ENCODE results near the gene IMPDH1.

IMPDH1 gene

DNA sequence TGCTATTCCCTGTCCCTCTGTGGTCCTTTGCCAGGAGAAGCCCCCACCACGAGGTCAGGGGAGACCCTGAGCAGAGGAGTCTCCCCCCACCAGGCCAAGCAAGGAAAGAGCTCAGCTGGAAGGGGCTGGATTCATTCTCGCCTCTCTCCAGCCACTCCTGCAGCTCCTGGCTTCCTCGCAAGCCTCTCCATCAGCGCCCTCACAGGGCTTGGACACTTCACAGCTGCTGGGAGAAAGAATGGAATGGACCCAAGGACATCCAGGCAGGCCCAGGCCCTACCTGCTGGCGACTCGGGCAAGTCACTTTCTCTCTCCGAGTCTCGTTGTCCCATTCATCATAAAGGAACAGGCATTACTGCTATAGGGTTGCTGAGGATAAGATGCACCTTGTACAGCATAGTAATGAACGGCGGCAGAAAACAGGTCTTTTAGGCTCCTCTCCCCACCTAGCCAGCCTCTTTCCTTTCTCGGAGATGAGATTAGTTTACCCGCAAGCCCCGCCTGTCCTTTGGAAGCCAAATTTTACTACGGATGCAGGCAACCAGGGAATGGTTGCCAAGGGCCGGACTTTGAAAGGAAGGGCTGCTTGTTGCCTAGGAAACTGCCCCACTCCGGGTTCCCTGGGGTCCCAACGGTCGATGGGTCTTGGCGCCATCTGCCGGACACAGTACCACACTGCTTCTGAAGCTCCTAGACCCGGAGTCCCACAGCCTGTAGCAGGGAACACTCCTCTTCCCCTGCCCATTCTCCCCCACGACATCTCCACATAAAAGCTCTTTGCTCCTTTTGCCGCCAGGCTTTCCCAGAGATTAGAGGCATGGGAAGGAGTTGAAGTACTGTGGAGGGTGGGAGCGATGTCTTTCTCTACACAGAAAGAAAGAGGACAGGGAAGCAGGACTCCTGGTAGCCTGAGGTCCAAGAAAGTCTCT lies 22.3 kb downstream of the IMPDH1 start:
- TF ChIP-seq, protein P1, sequence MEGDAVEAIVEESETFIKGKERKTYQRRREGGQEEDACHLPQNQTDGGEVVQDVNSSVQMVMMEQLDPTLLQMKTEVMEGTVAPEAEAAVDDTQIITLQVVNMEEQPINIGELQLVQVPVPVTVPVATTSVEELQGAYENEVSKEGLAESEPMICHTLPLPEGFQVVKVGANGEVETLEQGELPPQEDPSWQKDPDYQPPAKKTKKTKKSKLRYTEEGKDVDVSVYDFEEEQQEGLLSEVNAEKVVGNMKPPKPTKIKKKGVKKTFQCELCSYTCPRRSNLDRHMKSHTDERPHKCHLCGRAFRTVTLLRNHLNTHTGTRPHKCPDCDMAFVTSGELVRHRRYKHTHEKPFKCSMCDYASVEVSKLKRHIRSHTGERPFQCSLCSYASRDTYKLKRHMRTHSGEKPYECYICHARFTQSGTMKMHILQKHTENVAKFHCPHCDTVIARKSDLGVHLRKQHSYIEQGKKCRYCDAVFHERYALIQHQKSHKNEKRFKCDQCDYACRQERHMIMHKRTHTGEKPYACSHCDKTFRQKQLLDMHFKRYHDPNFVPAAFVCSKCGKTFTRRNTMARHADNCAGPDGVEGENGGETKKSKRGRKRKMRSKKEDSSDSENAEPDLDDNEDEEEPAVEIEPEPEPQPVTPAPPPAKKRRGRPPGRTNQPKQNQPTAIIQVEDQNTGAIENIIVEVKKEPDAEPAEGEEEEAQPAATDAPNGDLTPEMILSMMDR (IDR thresholded peaks at IDR 0.05) = peak; percentile 85

DNA sequence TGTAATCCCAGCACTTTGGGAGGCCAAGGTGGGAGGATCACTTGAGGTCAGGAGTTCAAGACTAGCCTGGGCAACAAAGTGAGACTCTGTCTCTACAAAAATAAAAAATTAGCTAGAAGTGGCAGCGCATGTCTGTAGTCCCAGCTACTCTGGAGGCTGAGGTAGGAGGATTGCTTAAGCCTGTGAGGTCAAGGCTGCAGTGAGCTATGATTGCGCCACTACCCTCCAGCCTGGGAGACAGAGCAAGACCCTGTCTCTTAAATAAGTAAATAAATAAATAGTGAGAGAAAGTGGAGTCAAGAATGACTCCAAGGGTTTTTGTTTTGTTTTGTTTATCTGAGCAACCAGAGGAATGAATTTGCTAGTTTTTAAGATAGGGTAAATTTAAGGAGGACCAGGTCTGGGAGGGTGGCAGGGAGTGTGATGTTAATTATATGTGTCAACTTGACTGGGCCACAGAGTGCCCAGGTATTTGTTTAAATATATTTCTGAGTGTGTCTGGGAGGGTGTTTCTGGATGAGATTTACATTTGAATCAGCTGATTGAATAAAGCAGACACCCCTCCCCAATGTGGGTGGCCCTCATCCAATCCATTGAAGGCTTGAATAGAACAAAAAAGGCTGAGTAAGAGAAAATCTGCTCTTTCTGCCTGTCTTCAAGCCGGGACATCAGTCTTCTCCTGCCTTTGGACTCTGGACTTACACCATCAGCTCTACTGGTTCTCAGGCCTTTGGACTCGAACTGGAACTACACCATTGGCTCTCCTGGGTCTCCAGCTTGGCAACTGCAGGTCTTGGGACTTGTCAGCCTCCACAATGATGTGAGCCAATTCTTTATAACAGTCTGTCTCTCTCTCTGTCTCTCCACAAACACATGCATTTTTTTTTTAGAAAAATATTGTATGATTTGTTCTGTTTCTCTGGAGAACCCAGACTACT lies 23.5 kb downstream of the IMPDH1 start:
- TF ChIP-seq, protein P1 (IDR thresholded peaks at IDR 0.05) = no peak

DNA sequence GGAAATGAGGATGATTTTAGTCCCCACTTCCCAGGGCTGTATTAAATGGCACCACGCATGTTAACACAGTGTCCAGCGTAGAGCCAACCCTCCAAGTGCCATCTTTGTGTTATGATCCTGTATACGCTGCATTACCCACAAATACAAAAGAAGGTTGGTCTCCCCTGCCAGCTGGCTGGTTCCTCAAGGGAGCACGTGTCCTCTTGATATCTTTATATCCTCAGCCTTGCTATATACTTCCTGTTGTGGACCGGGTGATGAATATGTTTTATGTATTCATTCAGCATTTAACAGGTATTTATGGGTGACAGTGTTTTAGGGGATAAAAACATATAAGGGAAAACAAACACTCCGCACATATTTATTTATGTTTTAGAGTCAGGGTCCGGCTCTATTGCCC lies 25.1 kb downstream of the IMPDH1 start:
- TF ChIP-seq, protein P1 (IDR thresholded peaks at IDR 0.05) = no peak

DNA sequence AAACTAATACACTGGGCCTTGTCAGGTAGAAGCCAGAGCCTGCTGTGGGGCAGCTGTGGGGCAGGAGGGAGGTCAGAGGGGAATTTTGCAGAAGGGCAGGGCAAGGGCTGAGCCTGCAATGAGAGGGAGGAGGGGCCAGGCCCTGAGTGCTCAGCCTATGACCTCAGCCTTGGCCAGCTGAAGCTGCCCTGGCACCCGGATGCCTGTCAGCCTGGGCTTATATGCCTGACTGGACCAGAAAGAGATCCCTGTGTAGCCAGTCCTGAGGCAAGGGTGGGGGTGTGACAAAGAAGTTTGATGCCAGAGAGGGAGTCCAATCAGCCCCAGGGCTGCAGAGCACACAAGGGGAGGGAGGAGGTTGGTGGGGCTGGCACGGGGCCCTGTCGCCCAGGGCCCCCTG lies 26.0 kb downstream of the IMPDH1 start:
- TF ChIP-seq, protein P1 (IDR thresholded peaks at IDR 0.05) = no peak

DNA sequence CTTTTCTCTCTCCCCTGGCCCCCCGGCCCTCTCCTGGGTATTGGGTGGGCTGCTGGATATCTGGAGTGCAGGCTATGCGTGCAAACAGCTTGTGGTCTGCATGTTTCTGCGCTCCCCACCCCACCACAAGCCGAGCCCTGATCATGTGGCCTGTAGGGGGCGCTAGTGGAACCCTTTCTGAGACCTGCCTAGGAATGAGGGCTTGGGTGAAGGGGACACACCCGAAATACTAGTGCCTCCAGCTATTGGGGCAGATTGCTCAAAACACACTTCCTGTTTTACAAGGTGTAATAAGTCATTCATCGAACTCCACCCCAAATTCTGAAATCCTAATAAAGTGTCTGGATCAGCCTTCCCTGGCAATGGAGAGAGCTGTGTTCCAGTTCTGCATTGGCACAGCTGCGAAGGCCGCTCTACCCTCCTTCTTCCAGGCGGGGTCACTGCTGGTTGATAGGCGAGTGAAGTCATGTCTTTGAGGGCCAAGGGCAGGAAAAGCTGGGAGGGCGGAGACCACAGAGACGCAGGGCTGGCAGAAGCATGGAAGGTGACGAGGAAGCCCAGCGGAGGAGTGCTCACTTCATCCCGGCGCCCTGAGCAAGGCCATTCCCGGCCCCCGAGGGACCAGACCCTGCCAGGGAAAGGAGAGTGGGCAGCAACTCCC lies 28.5 kb downstream of the IMPDH1 start:
- TF ChIP-seq, protein P1 (IDR thresholded peaks at IDR 0.05) = peak; percentile 80

DNA sequence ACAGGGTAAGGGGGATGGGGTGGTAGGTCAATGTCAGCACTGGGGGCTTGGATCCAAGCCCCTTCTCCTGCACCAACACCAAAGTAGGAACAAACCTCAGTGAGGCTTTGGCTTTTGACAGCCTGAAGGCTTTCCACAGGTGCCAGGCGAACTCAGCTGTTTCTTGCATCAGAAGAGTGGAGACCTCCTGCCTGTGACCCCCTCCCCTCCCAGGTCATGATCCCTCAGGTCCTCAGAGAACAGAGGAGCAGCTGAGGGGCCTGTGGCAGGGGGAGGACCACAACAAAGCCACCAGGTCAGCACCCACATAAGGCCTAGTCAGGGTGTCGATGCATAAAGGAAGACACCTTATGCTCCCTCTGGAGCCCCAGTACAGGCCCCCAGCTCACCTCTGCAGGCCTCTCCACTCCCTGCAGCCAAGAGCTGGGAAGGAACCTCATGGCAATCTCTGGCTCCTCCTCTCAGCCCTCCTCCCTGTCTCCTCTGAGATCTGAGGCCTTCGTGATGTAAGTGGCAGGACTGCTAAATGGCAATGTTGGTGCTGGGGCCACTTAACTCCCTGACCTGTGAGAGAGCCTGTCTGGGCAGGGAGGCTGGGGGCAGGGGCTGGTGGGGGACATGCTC lies 29.2 kb downstream of the IMPDH1 start:
- TF ChIP-seq, protein P1 (IDR thresholded peaks at IDR 0.05) = no peak

Measured in LNCAP (cell line).